Fibroblast of lung (primary cell): Measurements from ENCODE around the gene SLC13A2. TPM values are rescaled to one million over a fixed set of nuclear protein-coding genes. Genes with fewer than 3 reads are reported as not detected.

ENCODE experiments used
- DNase-seq, 2 donors: peaks; one replicate each; pipeline versions ENCODE4 v3.0.0 to v3.0.0-alpha.2; 2010; ENCODE audit warnings: low read depth in 2 of 2
- H2AFZ ChIP-seq: 2 replicates; pipeline ENCODE4 v1.5.1; 2012; ENCODE audit warnings: low read length, control low read depth, inconsistent platforms
- H3K27ac ChIP-seq: 2 replicates; pipeline ENCODE4 v1.5.1; 2011; ENCODE audit warnings: low read length, control low read depth; ENCODE audit not compliant: insufficient read depth
- H3K27me3 ChIP-seq: 2 replicates; pipeline ENCODE4 v1.5.1; 2011; ENCODE audit warnings: mild to moderate bottlenecking, low read length; ENCODE audit not compliant: control insufficient read depth, insufficient read depth
- H3K36me3 ChIP-seq: 2 replicates; pipeline ENCODE4 v1.5.1; 2011; ENCODE audit warnings: low read length; ENCODE audit not compliant: control insufficient read depth, insufficient read depth
- H3K4me1 ChIP-seq: 2 replicates; pipeline ENCODE4 v1.5.1; 2011; ENCODE audit warnings: low read length; ENCODE audit not compliant: control insufficient read depth, insufficient read depth; ENCODE audit errors: extremely low read depth
- H3K4me2 ChIP-seq: 2 replicates; pipeline ENCODE4 v1.5.1; 2011; ENCODE audit warnings: low read length, control low read depth; ENCODE audit not compliant: insufficient read depth; ENCODE audit errors: extremely low read depth
- H3K4me3 ChIP-seq, 4 experiments: fragments of 200-600 bp in 1 of 4; sonication (generic) in 1 of 4; replicated peaks in 1 of 4; 2 replicates each; pipeline ENCODE4 v1.5.1; 2011 to 2016; ENCODE audit warnings: low read length in 4 of 4, low read depth in 3 of 4, mild to moderate bottlenecking in 3 of 4, control low read depth in 2 of 4, inconsistent platforms in 1 of 4, mixed read lengths in 1 of 4; ENCODE audit not compliant: insufficient read depth in 1 of 4; ENCODE audit errors: control extremely low read depth in 1 of 4
- H3K79me2 ChIP-seq: 2 replicates; pipeline ENCODE4 v1.5.1; 2012; ENCODE audit warnings: mild to moderate bottlenecking, low read length, inconsistent platforms; ENCODE audit not compliant: control insufficient read depth, insufficient read depth
- H3K9ac ChIP-seq: 2 replicates; pipeline ENCODE4 v1.5.1; 2011; ENCODE audit warnings: mild to moderate bottlenecking, low read length, control low read depth; ENCODE audit not compliant: insufficient read depth
- H3K9me3 ChIP-seq: 2 replicates; pipeline ENCODE4 v1.5.1; 2012; ENCODE audit warnings: low read depth, low read length; ENCODE audit not compliant: control insufficient read depth, insufficient read depth
- H4K20me1 ChIP-seq: 2 replicates; pipeline ENCODE4 v1.5.1; 2011; ENCODE audit warnings: low read length; ENCODE audit not compliant: control insufficient read depth, insufficient read depth; ENCODE audit errors: extremely low read depth
- CTCF ChIP-seq, 2 donors: IDR thresholded peaks in 1 of 2; conservative IDR thresholded peaks in 1 of 2; 1 replicate in 1 of 2; 2 replicates in 1 of 2; pipeline ENCODE4 v1.5.1; 2011 to 2012; ENCODE audit warnings: low read length in 2 of 2, control low read depth in 1 of 2, inconsistent platforms in 1 of 2, low read depth in 1 of 2, mild to moderate bottlenecking in 1 of 2
- EZH2 ChIP-seq: IDR thresholded peaks from 2 replicates; pipeline ENCODE4 v1.5.1; 2012; ENCODE audit warnings: low read length, control low read depth, mild to moderate bottlenecking; ENCODE audit errors: missing control alignments
- polyA plus RNA-seq, 2 donors: library from polyadenylated mRNA; depleted of rRNA in 1 of 2; stranded (reverse) in 1 of 2; unstranded in 1 of 2; fragments of >200 nt; gene quantifications; 2 replicates each; pipeline ENCODE4 v1.2.1, GENCODE V29; 2011 to 2012; ENCODE audit warnings: missing spikeins in 1 of 2
- total RNA-seq: library from RNA; depleted of rRNA; stranded (reverse); fragments of >200 nt; gene quantifications from 2 replicates; pipeline ENCODE4 v1.2.1, GENCODE V29; 2014

SLC13A2 gene
- total and polyA plus RNA-seq, 2 donors (not counting 1 experiment from before 2014, with no cell fraction given), result not detected

- H3K4me2 ChIP-seq, result no peak overlapping the region
- H3K36me3 ChIP-seq, result no peaks in the 10 kb centered on the region
- H2AFZ ChIP-seq, result no peak overlapping the region
- H3K27me3 ChIP-seq, result peaks cover 2% of the 10 kb centered on the region
- H4K20me1 ChIP-seq, result no peaks in the 10 kb centered on the region
- H3K9ac ChIP-seq, result no peak overlapping the region
- H3K4me3 ChIP-seq, result no peak overlapping the region
- TF ChIP-seq EZH2, result no peak
- no peak for TF ChIP-seq CTCF (conservative IDR thresholded peaks at IDR 0.05 in 1 of 2, IDR thresholded peaks at IDR 0.05 in 1 of 2; ENCODE audit: low read depth in 1 of 2, low read length in 2 of 2)
- no peaks in the 10 kb centered on the region for H3K9me3 ChIP-seq
- no peaks in the 10 kb centered on the region for H3K4me1 ChIP-seq
- no peaks in the 10 kb centered on the region for H3K79me2 ChIP-seq
- no peak overlapping the region for H3K27ac ChIP-seq
- no peak for DNase-seq
Measured at GRCh38 chr17:28460901-28461300, 12.5 kb upstream of the SLC13A2 start.

DNA sequence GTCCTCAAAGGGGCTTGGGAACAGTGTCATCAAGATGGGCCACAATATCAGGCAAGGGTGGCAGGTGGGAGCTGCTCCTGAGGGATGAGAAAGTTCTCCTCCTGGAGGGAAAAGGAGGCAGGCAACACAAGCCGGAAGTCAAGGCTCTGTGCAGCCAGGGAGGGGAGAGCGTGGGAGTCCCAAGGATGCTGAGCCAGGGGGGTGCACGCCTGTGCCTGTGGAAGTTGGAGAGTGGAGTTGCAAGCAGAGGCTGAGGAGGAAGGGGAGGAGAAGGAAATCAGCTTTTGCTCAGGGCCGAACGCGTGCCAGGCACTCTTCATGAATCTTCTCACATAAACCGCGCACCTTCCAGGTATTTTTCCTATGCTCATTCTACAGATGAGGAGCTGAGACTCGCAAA lies 7.4 kb upstream of the SLC13A2 start:
- H3K4me1 ChIP-seq, result no peaks in the 10 kb centered on the region
- H3K79me2 ChIP-seq, result no peaks in the 10 kb centered on the region
- H3K27me3 ChIP-seq, result peaks cover 13% of the 10 kb centered on the region
- H3K4me3 ChIP-seq, result no peak overlapping the region
- H3K36me3 ChIP-seq, result no peaks in the 10 kb centered on the region
- no peaks in the 10 kb centered on the region for H4K20me1 ChIP-seq
- no peak overlapping the region for H3K27ac ChIP-seq
- no peak overlapping the region for H3K9ac ChIP-seq
- DNase-seq, result no peak
- TF ChIP-seq EZH2, result no peak
- TF ChIP-seq CTCF (conservative IDR thresholded peaks at IDR 0.05 in 1 of 2, IDR thresholded peaks at IDR 0.05 in 1 of 2; ENCODE audit: low read depth in 1 of 2, low read length in 2 of 2), result no peak
- no peaks in the 10 kb centered on the region for H3K9me3 ChIP-seq
- H3K4me2 ChIP-seq, result no peak overlapping the region
- H2AFZ ChIP-seq, result no peak overlapping the region

- H3K9ac ChIP-seq, result no peak overlapping the region
- H3K4me2 ChIP-seq, result no peak overlapping the region
- no peaks in the 10 kb centered on the region for H3K36me3 ChIP-seq
- H3K27ac ChIP-seq, result no peak overlapping the region
- H3K27me3 ChIP-seq, result peaks cover 13% of the 10 kb centered on the region
- no peaks in the 10 kb centered on the region for H4K20me1 ChIP-seq
- H3K9me3 ChIP-seq, result no peaks in the 10 kb centered on the region
- no peaks in the 10 kb centered on the region for H3K4me1 ChIP-seq
- peak in 1 of 2 donors; percentile 33 for DNase-seq
- TF ChIP-seq EZH2, result no peak
- TF ChIP-seq CTCF (conservative IDR thresholded peaks at IDR 0.05 in 1 of 2, IDR thresholded peaks at IDR 0.05 in 1 of 2; ENCODE audit: low read depth in 1 of 2, low read length in 2 of 2), result no peak
- H3K4me3 ChIP-seq, result no peak overlapping the region
- H2AFZ ChIP-seq, result no peak overlapping the region
- H3K79me2 ChIP-seq, result no peaks in the 10 kb centered on the region
Measured at GRCh38 chr17:28466521-28467048, 6.9 kb upstream of the SLC13A2 start.
